Middle frontal gyrus (tissue), 1 donor: ENCODE measurements around the gene GSKIP.
A peak's percentile ranks its signal among the peaks of the same experiment; 100 is the strongest.
"Not testable (repeated sequence)": the region's sequence is repeated elsewhere in the genome, so short reads cannot be mapped to it uniquely, and the experiment has no call there.

Experiments
- DNase-seq: peaks from one replicate; pipeline ENCODE4 v3.0.0-alpha.2; 2015; ENCODE audit warnings: low spot score; ENCODE audit errors: extremely low spot score

Gene GSKIP

DNA sequence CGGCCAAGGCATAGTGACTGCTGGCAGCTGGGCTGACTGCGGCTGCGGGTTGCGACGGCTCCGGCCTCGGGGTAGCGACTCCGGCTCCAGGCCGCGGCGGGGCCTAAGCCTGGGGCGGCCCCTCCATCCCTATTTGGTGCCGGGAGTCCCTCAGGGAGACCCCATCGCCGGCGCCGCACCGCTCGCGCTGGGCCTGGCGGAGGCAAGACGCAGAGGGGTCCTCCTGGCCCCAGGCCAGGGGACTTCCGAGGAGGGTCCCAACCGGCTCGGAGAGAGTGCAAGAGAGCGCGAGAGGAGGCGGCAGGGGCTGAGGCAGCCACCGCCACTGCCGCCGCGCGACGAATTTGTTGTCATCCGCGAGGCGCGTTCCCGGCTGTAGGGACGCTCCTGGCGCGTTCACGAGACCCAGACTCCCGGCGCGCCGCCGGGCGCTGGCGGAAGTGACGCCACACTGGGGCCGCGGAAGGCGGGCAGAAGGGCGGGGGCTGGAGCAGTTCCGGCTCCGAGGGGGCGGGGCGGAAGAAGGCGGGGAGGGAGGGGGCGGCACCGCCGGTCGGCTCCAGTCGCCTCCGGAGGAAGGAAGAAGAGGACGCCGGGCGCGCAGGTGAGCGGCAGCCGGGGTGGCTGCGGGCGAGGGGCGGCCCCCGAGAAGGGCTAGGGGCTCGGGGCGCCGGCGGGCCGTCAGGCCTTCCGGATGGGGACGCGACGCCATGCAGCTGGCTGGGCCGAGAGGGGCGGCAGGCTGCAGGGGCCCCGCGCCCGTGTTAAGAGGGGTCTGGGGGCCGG is at the start of gene GSKIP, which contains the start of gene ATG2B:
Gene GSKIP (plus strand): TSS at position 562 of the 786 bp plus-strand sequence. CDS start 18,722 bp downstream, outside the sequence.
Gene ATG2B (minus strand): TSS at position 377 of the 786 bp plus-strand sequence. CDS start 365 bp downstream, at position 12.
- peak; percentile 89 for DNase-seq

GRCh38 chr14:96316087-96316486 is 47.2 kb upstream of the GSKIP start:
- DNase-seq, result no peak

- DNase-seq, result no peak
Measured at GRCh38 chr14:96318836-96319235, 44.5 kb upstream of the GSKIP start.

DNA sequence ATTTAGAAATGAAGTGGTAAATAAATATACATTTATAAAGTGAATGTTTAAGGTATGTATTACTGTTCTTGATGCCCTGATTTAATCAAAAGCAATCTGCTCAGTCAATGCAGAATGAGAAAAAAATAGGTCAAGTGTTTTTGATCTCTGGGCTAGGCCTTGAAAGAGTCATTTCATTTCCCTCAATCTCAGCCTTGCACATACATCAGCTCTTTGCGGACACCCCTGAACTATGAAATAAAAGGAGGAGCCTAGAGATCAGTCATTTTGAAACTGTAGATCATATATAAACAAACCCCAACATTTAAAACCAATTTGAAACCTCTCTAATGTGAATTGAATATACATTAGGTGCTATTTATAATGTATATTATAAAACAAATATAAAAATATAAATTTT is 42.7 kb upstream of the GSKIP start:
- DNase-seq, result no peak

DNA sequence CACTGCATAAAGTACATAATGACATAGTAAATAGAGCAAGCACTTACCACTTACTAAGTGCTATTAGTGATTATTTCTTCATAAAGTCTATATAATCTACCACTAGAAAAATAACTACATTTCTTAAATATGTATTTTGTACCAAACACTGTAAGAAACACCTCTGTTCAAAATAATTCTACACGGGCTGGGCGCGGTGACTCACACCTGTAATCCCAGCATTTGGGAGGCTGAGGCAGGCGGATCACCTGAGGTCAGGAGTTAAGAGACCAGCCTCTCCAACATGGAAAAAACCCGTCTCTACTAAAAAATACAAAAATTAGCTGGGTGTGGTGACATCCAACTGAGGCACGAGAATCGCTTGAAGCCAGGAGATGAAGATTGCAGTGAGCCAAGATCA is 39.1 kb upstream of the GSKIP start:
- DNase-seq, result no peak

GRCh38 chr14:96338551-96338950 is 24.8 kb upstream of the GSKIP start:
- no peak for DNase-seq

- DNase-seq, result no peak
Measured at GRCh38 chr14:96341323-96341722, 22.0 kb upstream of the GSKIP start.

DNA sequence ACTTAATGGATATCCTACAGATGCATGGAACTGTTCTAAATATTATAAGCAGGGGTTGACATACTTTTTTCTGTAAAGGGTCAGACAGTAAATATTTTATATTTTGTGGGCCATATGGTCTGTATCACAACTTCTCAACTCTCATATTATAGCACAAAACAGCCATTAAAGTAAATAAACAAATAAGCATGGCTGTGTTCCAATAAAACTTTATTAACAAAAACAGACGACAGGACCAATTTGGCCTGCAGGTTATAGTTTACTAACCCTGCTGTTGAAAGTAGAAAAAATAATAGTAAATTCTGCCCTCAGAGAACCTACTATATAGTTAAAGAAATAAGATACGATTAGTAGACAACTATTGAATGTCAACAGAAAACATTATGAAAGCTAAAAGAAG is 17.7 kb upstream of the GSKIP start:
- DNase-seq, result no peak

GRCh38 chr14:96347957-96348356 is 15.4 kb upstream of the GSKIP start:
- not testable (repeated sequence) for DNase-seq

DNA sequence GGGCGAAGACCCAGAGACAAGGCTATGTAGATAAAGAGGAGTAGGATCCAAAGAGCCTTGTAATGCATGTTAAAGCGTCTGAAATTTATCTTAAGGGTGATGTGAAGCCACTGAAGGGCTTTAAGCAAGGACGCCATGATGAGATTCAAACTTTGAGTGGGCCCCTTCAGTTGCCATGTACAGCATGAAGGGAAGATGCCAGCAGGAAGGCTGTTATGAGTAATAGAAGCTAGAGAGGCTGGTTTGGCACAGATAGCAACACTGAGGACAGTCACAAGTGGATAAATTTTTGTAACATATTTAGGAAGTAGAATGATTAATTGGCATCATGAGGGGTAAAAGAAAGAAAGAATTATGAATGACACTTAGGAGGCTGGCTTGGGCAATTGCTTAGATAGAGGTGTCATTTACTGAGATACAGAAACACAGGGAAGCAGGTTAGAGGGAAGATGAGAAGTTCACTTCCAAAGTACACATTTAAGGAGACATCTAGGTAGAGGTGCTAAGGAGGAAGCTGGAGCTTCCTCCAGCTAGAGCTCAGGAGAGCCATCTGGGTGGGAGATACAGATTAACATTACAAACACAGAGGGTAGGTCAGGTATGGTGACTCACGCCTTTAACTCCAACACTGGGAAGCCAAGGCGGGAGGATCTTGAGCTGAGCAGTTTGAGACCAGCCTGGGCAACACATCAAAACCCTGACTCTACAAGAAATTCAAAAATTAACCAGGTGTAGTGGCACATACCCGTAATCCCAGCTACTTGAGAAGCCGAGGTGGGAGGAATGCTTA is 13.8 kb upstream of the GSKIP start:
- DNase-seq, result no peak

GRCh38 chr14:96351986-96352385 is 11.3 kb upstream of the GSKIP start:
- no peak for DNase-seq

DNA sequence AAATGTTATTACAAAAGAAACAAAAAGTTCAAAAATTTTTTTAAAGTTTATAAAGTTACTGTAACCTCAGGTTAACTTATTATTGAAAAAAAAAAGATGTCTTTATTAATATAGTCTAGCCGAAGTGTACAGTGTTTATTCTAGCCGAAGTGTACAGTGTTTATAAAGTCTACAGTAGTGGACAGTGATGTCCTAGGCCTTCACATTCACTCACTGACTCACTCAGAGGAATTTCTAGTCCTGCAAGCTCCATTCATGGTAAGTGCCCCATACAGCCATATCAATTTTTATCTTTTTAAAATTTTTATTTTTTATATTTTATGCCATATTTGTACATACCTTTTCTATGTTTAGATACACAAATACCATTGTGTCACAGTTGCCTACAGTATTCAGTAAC is 10.6 kb upstream of the GSKIP start:
- no peak for DNase-seq

GRCh38 chr14:96354246-96354645 is 9.1 kb upstream of the GSKIP start:
- DNase-seq, result no peak

DNA sequence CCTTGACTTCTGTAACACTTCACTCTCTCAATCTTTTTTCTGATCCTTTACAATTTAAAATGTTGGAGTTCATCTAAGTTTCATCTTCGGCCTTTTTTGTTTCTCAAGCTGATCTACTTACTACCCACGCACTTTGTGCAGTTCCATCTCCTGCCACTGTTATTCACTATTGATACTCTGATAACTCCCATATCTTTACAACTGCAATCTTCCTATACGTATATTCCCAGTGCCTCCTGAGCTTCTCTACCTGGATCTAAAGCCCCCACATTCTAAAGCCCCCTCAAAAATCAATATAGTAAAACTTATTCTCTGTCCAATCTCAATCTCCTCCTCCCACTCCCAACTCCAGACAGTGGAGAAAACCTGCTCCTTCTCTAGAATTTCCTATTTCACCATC is 6.1 kb upstream of the GSKIP start:
- DNase-seq, result no peak

DNA sequence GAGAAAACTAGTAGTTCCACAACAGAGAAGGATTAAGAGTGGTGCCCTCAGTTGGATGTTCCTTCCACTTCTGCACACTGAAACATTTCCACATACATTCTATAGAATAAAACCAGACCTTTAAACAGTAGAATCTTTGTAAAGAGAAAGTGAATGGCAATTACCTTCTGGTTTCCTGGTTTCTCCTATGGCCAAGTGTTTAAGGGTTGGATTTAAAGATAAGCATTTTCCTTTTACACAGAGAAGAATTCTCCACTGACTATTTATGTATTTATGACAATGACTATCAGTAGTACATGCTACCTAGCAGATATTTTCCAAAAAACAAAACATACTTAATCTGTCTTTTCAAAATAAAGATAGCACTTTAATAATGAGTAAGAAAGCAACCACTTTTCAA is 3.4 kb upstream of the GSKIP start:
- no peak for DNase-seq

GRCh38 chr14:96362071-96362964 is 1.0 kb upstream of the GSKIP start:
- DNase-seq, result no peak

DNA sequence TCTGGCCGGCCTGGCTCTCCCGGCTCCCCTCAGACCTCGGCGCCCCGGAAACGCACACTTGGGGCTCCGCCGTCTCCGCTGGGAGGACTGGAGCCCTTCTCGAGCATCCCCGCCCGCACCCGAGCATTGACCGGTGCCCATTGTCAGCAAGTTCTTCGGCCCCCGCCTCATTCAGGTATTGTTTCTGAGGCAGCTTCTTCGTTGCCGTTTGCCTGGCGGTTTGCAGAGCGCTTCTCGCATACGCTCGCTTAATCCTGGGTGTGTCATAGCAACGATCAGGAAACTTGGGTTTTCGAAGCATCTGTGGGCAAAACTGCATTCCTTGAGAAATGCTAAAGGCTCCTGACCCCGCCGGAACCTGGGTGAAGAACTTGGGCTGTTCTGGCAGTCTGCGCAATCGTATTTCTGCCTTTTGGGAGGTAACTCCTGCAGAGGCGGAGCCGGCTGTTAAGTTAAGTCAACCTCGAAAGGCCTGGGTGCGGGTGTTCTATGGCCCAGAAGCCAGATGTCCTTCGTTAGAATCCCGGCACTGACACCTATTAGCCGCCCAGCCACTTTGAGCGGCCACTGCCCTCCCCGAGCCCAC is 518 bp downstream of the GSKIP start:
- DNase-seq, result no peak

DNA sequence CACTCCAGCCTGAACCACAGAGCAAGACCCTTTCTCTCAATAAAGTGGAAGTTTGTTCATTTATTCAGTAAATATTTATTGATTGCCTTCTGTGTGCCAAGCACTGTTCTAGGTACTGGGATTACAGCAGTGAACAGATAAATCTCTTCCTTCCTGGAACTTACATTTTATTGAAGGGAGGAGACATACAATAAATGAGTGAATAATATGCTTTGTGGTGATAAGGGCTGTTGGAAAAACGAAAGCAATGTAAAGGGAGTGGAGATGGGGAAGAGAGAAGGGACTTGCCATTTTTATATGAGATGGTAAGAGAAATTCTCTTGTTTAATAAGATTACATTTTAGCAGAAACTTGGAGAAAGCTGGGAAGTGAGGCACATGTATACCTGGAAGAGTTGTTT is 1.6 kb downstream of the GSKIP start:
- no peak for DNase-seq

DNA sequence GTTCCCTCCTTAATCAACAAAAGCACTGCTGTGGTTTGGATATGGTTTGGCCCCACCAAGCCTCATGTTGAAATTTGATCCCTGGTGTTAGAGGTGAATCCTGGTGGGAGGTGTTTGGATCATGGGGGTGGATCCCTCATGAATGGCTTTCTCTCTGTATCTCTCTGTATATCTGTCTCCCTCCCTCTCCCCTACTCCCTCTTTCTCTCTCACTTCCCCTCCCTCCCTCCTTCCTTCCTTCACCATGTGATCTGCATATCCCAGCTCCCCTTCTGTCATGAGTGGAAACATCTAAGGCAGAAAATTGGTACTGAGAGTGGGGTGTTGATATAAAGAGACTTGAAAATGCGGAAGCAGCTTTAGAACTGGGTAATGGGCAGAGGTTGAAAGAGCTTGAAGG is 5.2 kb downstream of the GSKIP start:
- no peak for DNase-seq

GRCh38 chr14:96370528-96370927 is 7.2 kb downstream of the GSKIP start:
- DNase-seq, result no peak

GRCh38 chr14:96373538-96373937 is 10.2 kb downstream of the GSKIP start:
- no peak for DNase-seq
